ENCODE results near the gene C6orf136.
"Not testable (repeated sequence)": the region's sequence is repeated elsewhere in the genome, so short reads cannot be mapped to it uniquely, and the experiment has no call there.

The C6orf136 gene

GRCh38 chr6:30664994-30665767, 18.2 kb downstream of the C6orf136 start:
- no peak for FAIRE-seq

DNA sequence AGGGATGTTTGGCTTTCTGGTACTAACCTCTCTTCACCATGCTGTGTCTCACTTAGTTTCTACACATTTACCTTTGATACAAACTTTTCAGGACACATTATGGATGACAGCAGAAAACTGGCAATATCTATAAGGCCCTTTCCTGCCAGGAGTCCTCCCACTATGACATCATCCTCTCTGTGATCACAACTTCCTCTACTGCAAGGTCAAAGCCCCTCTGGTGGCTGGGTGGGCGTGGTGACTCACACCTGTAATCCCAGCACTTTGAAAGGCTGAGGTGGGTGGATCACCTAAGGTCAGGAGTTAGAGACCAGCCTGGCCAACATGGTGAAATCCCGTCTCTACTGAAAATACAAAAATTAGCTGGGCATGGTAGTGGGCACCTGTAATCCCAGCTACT, 19.4 kb downstream of the C6orf136 start:
- not testable (repeated sequence) for FAIRE-seq

DNA sequence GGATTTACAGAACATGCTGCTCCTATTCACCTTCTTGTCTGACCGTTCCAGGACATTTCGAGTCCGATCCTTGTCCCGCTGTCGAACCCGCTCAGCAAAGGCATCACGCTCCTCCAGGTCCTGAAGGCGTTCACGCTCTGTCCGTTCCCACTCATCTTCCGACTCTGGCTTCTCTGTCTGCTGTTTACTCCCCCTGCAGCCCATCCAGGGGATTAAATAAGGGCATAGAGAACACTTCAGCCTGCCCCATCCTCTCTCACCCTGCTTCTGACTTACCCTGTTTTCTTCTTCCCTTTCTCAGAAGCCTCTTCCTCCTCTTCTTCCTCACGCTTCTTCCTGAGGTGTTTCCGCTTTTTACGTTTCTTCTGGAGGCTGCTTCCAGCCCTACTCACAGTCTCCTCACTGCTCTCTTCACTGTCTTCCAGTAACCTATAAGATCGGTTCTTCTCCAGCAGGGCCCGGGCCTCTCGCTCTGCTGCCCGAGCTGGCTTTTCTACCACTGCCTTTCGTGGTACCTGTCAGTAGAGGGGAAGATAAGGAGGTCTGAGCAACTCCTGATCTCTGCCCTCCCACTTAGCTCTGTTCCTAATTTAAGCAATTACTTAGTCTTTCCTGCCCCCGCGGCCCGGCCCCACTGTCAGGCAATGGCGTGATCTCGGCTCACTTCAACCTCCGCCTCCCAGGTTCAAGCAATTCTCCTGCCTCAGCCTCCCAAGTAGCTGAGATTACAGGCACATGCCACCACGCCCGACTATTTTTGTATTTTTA, 24.0 kb downstream of the C6orf136 start:
- FAIRE-seq: no peak

GRCh38 chr6:30672445-30673253, 25.7 kb downstream of the C6orf136 start, which contains the start of gene DHX16:
DHX16 (minus strand) TSS chr6:30673006; CDS start chr6:30672841, 165 bp downstream.
- no peak for FAIRE-seq

DNA sequence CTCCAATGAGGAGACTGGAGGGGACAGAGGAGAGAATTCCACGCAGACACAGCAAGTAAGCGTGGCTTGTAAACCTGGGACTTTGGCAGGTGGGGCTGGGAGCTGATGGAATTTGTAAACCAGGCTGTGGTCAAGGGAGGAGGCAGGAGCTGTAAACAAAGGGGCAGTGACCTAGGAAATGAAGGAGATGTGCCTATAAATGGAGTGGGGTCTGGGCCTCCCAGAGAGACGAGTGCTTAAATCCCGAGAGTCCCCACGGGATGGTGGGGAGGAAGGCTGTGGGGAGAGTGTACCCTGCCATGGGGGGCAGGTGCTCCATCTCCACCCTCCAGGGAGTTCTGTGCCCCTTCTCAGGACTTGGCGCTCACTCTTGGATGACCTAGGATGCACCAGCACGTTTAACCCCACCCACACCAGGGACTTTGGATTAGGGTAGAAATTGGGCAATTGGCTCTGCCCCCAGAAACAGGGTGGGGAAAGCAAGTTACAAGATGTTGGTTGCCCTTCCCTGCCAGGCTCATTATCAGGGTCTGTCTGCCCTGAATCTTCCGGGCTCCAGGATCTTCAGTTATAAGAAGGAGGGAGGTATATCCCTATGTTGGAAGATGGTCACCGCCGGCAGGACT, 29.8 kb downstream of the C6orf136 start:
- no peak for FAIRE-seq

DNA sequence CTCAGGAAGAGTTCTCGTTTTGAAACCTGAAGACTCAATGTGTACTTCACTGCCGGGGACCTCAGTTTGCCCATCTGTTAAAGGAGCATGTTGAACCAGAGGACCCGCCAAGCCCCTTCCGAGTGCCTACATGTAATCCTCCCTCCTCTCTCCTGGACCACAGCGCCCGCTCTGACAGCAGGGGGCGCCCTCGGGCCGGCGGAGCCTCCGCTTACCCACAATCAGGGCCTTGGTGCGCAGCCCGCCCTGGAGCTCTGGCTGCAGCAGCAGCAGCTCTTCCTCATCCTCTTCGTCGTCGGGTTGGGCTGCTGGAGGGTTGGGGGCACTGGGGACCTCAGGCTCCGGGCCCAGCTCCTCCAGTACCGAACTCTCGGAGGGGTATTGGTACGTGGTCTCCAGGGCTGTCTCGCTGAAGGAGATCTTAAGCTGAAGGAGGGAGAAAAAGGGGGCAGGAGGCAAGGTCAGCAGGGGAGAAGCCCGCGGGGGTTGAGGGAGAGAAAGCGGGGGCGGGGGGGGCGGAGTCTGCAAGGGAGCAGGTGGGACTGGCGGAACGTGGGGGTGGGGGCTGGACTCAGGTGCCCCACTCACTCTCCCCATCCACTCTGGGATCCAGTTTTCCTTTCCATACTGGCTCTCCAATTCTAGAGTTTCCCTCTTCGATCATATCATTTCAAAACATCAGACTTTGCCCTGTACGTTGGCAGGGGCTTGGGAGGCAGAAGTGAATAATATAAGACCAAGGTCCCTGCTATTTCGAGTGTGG, 32.2 kb downstream of the C6orf136 start:
- no peak for FAIRE-seq

- FAIRE-seq: no peak
Measured at GRCh38 chr6:30679765-30680535, 33.0 kb downstream of the C6orf136 start.

GRCh38 chr6:30681766-30682142, 34.8 kb downstream of the C6orf136 start:
- FAIRE-seq: no peak

DNA sequence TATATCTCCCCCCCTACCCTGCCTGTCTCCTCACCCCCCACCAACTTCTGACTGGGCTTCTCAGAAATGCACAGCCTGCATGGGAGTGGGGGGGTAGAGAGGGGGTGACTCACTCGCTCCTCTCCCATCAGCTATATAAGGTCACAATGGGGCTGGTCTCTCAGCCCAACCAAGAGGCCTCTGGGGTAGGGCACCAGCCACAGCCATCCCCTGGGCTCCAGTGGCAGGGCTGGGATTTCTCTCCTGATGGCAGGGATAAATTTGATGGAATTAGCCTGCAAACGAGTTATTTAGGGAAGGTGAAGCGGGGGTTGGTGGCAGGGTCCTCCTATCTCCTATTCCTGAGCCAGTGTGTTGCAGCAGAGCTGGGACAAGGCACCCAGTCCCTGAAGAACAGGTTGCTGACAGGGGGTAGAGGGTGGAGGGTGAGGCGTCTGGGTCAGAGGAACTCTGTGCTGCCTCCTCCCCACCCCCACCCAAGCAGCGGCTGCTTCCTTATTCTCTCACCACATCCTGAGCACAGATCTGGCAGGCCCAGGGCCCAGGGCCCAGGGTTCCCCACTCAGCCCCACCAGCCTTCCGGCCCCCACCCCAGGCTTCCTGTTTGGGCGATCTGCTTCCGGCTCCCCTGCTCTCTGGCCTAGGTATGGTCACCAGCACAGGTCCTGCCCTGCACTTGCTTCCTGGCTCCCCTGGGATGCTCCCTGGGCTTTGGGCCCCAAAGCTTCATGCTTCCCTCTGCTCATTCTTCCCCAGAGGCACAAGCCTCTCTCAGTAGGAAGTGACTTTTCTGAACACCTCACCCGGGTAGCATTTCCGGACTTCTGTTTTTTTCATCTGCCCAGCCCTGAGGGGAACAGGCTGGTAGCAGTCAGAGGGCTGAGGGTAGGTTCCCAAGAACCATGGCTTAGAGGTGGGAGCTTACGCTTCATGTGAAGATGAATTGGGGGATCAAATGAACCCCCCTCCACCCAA, 35.5 kb downstream of the C6orf136 start:
- FAIRE-seq: no peak

- FAIRE-seq: no peak
Measured at GRCh38 chr6:30683183-30683979, 36.4 kb downstream of the C6orf136 start.

DNA sequence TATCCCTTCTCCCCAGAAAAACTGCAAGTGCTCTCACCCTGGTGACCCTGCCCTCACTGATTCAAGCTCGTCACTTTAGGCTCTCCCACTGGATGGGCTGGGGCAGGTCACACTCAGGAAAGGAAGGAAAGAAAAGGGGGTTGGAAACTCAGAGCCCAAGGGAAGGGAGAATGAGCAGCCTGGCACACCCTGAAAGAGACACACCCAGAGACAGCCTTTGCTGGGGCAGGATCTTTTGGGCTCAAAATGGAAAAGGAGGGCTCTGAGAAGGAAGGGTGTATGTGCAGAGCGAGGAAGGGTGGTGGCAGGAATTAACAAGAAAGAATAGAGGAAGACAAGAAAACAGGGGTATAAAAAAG, 37.0 kb downstream of the C6orf136 start:
- FAIRE-seq: no peak

GRCh38 chr6:30684386-30685156, 37.6 kb downstream of the C6orf136 start:
- FAIRE-seq: no peak

DNA sequence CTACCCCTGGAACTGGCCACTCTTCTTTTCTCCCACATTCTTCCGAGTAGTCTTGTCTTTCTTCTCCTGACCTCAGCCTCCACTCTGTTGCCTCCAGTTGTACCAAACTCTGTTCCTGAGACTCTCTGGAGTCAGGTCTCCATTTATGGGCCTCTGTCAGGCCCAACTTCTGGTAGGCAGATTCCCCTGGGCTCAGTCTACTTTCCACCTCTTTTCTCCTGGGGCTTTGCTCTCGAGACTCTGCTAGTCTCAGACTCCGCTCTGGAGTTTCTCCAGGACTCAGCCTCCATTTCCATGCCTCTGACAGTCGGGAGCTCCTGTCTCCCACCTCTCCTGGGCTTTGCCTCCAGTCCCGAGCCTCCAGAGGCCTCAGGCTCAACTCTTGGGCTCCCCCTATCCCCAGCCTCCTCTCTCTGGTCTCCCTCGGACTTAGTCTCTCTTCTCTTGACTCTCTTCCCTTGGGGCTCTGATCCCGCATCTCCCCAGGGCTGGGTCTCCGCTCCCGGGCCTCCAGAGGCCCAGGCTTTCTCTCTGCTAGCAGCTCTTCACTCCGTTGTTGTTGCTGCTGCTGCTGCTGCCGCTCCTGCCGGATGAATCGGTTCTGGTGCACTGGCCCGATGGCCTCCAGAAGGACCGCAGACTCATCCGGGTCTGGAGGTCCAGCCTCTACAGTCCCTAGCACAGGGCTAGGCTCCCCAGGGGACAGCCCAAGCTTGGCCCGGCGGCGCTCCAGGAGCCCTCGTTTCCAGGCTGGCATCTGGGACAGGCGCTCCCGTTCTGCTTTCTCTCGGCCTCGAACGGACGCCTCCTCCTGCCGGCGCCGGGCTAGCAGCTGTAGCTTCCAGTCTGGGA, 38.5 kb downstream of the C6orf136 start:
- no peak for FAIRE-seq

DNA sequence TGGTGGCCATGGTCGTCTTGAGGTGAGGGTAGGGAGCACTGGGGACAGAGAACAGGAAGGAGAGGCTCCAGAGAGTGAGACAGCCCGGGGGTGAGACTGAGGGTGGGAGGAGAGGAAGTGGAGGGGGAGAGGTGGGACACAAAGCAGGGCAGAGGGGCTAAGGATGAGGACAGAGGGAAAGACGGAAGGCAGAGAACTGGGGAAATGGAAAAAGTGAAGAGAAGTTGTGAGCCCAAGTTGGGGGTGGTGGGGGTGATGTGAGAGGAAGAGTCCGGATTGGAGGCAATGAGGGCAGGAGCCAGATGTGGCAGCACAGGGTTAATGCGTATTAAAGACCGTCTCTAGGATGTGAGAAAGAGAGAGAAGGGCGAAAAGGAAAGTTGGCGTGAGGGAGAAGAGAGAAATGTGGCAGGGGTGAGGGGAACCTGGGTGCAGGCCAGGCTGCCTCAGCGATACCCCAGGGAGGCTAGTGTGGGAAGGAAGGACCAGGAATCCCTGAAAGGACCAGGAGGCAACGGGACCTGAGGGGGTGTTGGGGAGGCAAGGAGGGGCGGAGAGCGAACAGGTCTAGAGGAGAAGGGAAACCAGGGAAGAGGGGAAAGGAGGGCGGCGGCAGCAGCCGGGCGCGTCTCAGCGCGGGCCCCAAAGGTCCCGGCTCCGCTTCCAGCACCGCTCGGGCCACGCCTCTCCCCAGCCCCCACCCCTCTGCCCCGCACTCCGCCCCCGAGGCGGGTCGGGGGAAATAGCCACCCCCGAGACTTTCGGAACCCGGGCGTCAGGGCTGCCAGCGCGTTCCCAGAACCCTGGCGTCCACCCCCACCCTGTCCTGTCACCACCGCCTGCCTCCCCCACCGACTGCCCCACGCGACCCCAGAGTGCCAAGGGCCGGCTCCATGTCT, 39.3 kb downstream of the C6orf136 start, which contains the start of gene PPP1R18:
PPP1R18 (minus strand) TSS at position 637 of the 899 bp plus-strand sequence; CDS start at position 10, 627 bp downstream.
- no peak for FAIRE-seq

DNA sequence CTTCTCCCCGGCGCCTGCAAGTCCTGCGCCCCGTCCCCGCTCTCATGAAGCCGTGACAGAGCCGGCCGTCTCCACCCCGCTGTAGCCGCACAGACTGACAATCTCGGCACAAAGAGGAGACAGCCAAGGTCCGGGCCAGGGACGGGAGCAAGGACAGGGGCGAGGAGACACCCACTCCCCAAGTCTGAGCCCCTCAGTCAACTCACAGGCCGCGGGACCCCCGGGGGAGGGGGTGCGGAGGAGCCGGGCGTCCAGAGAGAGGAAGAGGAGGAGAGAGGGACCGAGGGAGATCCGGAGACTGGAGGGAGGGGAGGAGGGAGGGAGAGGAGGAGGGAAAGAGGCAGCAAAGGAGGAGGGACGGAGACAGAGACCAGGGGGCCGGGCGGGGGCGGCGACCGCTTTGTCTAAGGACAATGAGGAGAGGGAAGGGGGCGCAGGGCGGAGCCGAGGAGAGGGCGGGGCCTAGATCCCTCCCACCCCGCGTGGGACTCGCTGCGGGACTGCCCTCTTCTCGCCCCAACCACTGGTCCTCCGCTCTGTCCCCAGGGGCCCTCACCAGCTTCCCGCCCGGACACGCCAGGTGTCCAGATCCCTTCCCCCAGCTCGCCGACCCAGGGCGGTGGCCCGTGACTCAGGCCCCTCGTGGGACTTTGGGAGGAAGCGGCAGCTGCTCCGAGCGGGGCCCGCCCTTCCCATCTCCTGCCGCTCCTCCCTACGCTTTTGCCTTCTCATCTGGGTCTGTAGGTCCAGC, 40.1 kb downstream of the C6orf136 start:
- FAIRE-seq: no peak
